HG03565 (cell line): ENCODE measurements around the gene MED28.
A peak's percentile ranks its signal among the peaks of the same experiment; 100 is the strongest.
"Not testable (repeated sequence)": the region's sequence is repeated elsewhere in the genome, so short reads cannot be mapped to it uniquely, and the experiment has no call there.

Experiments
- ATAC-seq: cut with Tn5 transposase; IDR thresholded peaks from one replicate; pipeline ENCODE4 v1.9.1; 2021; ENCODE audit warnings: mild to moderate bottlenecking, moderate library complexity; ENCODE audit not compliant: unreplicated experiment

The MED28 gene, protein sequence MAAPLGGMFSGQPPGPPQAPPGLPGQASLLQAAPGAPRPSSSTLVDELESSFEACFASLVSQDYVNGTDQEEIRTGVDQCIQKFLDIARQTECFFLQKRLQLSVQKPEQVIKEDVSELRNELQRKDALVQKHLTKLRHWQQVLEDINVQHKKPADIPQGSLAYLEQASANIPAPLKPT

DNA sequence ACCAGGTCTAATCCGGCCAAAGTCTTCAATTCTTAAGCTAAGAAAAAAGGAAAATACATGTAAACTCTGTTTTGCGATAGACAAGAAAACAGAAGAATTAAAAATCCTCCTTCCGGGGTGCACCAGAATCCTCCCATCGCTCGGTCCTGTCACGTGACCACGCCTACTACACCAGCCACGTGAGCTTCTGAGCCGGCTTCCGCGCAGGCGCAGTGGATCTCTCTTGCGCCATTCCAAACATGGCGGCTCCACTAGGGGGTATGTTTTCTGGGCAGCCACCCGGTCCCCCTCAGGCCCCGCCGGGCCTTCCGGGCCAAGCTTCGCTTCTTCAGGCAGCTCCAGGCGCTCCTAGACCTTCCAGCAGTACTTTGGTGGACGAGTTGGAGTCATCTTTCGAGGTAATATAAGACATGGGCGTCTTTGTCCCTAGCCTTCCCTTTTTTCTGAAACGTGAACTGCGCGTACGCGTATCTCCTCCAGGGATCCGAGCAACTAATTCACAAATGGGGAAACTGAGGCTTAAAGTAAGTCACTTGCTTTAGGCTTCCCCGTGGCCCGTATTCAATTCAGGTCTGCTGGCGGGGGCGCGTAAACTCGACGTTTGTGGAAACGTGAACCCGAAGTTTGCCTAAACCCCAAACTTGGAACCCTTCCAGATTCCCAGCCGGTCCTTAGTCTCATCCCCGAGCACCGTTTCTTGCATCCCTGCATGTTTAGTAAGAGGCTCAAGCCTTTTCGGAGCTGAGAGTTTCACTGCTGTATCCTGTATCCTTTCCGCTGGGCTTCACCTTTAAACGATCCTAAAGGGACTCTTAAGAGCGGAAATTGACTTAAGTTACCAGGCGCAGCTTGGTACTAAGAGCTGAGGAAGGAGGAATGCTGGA is at the start of gene MED28:
Gene MED28, plus strand, starts transcription at position 226 of the 884 bp plus-strand sequence. Its CDS starts 14 bp downstream, at position 240.
- peak; percentile 91 for ATAC-seq

DNA sequence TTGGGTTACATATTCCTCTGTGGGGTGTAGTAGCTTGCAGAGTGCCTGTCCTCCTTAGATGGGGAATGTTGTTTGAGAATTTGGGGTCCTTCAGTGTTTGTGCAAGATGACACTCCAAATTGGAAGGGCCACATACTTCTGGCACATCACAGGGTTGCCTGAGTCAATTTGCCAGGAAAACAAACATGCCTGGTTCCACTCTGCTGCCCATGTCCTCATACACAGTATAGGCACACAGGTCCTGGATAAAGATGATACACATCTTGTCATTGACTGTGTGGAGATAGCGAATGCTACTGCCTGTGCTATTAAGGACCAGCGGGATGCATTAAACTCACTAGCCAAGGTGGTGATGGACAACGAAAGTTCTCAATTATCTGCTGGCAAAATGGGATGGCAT is 48.6 kb upstream of the MED28 start:
- no peak for ATAC-seq

DNA sequence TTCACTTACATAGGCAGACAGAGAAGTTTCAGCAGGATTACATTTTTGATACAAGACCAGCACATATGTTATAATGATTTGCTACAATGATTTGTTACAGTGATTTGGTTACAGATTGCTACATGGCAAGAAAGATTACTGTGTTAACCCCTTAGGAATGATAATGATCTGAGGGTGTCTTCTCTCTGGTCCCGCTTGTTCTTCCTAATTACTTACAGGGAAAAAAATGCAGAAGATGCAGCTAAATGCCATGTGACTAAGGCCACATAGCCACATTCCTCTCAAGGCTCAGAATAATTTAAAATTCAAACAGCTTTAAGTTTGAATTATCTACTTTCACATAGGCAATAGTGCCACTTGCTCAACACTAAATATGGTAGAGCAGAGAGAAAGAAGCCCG is 47.2 kb upstream of the MED28 start:
- no peak for ATAC-seq

DNA sequence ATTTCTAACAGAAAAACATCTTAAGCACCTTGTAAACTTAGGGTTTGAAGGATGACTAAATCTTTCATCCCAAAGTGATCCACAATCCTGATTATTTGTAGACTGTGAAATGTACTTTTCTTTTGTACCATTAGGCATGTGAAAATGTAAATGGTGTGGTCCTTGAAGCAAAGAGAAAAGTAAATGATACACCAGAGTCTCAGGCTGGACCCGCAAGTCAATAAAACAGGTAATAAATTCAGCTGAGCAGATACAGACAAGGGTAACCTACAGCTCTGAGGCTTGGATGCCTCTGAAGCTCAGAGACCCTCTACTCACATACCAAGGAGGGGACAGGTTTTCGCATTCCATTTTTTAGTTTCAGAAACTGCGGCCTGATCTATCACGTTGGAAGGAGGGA is 40.2 kb upstream of the MED28 start:
- no peak for ATAC-seq

DNA sequence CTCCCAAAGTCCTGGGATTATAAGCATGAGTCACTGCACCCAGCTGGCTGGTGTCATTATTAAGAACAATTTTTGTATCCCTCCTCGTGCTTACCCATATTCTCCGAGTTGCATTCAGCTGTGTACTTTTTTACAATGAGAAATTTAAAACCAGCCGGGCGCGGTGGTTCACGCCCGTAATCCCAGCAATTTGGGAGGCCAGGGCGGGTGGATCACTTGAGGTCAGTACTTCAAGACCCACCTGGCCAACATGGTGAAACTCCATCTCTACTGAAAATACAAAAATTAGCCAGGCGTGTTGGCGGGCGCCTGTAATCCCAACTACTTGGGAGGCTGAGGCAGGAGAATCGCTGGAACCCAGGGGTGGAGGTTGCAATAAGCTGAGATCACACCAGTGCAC is 39.3 kb upstream of the MED28 start:
- ATAC-seq, result not testable (repeated sequence)

DNA sequence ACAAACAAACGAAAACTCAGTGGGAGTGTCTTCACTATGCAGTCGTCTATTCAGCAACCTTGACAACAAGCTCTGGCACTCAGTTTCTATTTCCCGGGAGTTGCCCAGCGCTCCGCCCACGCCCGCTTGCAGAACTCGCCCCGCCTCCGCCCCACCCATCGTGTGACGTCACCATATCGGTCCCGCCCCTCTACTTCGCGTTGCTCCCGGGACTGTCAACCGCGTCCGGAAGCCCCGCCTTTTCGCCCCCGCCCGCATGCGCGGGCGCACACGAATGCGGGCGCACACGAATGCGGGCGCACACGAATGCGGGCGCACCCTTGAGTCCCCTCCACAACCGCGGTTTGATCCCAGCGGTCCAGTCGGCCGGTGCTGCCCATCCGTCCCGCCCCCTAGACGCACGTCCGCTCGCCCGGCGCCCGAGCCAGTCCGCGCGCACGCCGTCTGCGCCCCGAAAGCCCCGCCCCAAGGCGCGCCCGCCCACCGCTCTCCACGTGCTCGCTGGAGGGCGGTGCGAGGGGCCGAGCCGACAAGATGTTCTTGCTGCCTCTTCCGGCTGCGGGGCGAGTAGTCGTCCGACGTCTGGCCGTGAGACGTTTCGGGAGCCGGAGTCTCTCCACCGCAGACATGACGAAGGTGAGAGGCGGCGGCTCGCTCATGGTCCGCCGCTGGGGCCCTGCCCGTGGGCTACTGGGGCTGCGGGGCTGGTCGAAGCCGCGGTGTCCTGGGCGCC is 37.3 kb upstream of the MED28 start, which contains the start of gene LAP3:
Gene LAP3, plus strand, starts transcription at position 267 of the 733 bp plus-strand sequence. Its CDS starts 268 bp downstream, at position 535.
- peak; percentile 80 for ATAC-seq

DNA sequence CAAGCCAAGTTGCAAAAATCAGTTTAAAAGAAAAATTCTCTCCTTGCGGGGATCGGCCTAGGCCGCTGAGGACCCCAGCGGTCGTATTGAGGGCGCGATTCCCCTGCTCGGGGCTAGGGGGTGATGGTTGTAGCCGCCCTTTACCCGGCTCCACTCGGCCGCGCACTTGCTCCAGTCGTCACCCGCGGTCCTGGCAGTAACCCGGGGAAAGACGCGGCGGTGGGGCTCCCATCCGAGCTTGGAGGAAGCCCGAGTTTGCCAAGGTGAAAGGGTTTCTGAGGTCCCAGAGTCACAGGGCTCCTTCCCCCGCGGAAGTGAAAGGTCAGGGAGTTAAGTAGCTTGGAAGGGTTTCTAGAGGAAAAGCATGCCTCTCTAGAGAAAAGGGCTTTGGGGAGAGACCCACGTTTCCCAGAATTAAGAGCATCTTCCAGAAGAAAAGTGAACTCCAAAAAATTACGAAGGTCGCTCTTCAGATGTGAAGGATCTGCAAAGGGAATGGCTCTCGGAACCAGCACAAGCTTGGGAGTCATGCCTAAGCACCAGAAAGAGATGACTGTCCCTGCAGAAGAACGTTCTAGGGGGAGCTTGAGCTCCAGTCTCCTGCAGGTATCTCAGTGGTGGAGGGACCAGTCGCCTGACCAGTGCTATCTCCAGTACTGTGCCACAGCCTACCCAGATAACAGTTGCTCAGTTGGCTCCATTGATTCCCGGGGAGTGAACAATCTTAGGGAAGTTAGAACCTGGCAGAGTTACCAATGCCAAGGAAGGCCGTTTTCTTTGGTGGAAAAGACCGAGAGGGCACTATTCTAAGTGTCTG is 36.6 kb upstream of the MED28 start:
- ATAC-seq, result no peak

DNA sequence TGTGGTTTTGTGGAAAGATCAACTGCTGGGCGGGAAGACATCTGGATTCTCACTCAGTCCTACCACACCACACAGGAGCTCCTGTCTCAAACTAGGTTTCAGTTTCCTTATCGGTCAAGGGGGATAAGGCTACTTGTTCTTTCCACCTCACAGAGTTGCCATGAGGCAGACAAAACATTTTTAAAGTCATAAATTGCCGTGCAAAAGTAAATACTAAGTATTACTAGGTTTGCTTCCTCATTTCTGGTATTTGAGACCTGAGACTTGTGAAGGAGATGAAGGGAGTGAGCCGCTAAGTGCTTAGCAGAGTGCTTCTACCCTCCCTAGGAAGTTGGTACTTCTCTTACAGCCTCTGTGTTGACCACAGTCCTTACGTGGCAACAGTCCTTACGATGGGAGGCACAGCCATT is 36.0 kb upstream of the MED28 start:
- peak; percentile 31 for ATAC-seq

DNA sequence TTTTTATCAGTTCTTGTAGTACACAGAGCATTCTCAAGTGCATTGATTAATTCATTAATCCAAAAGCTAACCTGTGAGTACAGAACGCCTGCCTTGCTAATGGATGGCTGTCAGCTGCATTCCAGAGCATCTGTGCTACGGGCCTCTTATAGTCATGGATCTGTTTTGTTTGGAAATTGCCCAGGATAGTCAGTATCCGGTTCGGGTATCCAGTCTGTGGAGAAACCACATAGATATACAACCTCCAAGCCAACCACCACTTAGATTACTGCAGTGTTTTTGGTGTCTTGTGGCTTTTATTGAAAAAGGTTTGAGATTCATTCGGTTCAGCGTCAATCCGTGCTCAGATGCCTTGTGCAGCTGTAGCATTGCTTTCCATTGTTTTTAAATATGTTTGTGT is 33.5 kb upstream of the MED28 start:
- ATAC-seq, result no peak

DNA sequence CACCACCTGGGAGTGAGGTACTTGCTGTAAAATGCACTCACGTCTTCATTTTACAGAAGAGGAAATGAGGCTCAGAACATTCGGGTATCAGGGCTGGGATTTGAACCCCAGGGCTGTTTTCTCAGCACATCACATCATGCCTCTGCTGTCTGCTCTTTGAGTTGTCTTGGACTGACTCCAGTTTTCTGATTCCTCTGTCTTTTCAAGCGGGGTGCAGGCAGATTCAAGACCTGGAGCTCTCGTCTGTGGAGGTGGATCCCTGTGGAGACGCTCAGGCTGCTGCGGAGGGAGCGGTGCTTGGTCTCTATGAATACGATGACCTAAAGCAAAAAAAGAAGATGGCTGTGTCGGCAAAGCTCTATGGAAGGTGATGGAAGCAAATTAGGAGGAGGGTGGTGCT is 31.2 kb upstream of the MED28 start:
- ATAC-seq, result no peak

DNA sequence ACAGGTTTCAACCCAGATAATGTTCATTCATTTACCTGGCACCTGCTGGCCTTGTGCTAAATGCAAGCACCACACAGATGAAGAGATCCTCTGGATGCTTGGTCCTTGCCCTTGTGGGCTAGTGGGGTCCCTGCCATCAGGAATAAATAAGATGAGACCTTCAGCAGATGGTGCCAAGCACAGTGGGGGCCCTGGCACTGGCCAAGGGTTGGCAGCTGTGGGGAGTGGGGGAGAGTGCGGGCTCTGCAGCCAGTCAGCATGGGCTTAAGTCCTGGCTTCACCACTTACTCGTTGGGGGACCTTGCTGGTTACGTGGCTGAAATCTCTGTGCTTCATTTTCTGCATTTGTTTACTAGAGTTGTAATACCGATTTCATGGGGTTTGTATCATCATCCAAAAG is 30.5 kb upstream of the MED28 start:
- no peak for ATAC-seq

DNA sequence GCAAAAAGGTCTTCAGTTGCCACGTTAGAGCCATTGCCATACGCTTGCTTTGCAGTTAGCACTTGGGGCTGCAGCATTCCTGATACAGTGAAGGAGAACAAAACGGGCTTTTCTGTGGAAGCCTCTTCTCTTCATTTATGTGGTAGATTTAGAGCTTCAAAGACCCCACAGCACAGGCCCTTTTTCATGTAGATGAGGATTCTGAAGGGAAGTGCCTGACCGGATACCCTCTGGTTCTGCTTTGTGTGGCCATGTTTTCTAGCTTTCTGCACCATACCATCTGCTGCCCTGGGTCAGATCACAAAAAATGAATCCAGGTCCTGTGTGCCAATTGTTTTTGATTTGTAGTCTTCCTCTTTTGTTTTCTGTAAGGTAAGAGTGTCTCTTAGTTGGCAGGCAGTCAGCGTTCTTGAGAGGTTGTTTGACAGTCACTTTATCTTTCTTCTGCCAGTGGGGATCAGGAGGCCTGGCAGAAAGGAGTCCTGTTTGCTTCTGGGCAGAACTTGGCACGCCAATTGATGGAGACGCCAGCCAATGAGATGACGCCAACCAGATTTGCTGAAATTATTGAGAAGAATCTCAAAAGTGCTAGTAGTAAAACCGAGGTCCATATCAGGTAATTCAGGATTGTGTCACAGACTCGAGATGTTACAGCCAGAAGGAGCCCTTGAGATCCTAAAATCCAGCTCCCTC is 29.8 kb upstream of the MED28 start:
- no peak for ATAC-seq

DNA sequence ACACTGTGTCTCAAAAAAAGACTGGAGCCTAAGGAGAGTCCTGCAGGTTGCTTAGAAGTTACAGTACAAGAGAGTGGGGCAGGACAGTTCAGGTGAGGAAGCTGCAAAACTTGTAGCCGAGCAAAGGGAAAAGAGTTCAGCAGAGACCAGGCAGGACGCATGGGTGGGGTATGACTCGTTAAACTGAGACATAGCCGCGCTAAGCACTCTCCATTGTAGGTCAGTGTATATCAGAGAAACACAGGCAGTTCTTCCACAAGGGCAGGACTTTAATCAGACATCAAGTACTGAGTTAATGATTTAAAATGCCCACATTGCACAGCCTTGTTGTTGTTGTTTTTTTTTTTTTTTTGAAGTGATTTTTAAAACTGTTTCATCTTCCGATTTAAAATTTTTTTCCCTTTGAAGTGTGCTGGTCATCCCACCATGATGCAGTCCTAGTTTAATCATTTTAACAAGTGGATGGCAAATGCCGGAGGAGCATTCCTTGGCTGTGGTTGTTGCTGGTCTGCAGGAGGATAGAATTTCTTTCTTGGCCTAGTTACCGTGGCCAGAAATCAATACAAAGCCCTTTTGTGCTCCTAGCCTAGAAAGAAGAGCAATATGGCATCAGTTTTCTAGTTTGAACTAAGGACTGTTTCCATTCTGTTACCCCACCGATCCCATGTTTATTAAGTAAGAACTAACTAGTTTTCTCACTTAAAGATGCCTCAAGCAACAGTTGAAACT is 27.2 kb upstream of the MED28 start:
- no peak for ATAC-seq

DNA sequence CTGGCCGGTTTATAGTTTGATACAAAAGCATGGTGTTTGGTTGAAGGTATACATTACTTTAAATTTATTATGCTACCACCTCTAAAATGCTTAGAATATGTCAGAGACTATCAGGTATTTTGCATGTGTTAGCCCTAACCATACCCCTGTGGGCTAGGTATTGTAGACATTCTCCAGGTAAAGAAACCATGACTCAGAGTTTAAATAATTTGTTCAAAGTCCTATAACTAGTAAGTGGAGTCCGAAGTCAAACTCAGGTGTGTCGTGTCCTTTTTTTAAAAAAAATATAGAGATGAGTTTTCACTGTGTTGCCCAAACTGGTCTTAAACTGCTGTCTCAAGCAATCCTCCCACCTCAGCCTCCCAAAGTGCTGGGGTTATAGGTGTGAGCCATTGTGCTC is 25.1 kb upstream of the MED28 start:
- ATAC-seq, result no peak

DNA sequence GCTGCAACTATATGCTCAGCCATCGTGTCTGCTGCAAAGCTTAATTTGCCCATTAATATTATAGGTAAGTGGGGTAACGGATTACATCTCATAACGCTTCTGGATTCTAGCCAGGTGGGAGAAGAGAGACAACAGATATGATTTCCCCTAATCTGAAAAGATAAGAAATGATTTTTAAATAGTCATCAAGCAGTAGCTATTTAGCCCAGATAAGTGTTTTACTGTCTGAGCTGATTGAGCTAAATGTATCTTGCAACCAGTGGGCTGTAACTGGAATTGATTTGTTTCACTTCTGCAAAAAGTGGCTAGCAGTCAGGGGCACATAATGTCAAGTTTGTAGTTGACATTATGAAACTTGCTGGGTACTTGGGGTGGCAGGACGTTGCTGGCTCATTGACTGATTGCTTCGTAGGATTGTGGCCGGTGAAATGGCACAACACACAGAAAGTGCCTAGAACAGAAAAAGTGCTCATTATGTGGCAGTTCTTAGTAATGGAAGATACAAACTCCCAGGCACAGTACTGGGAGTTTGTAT is 18.9 kb upstream of the MED28 start:
- peak; percentile 79 for ATAC-seq

DNA sequence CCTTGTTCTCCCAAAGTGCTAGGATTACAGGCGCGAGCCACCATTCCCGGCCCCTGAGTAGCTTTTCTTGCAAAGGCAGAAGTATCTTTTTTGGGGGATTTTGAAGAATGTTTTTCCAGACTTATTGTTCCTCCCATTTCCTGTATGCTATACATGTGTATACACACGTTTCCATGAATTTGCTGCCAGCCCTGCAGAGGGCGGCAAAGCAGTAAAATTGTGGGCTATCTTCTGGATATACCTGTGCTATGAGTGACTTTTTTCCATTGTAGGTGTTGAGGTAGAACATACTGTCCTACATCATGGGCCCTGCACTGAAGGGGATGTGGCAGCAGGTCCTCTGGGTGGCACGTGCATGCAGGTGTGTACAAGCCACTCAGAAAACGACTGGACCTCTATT is 16.9 kb upstream of the MED28 start:
- ATAC-seq, result no peak

DNA sequence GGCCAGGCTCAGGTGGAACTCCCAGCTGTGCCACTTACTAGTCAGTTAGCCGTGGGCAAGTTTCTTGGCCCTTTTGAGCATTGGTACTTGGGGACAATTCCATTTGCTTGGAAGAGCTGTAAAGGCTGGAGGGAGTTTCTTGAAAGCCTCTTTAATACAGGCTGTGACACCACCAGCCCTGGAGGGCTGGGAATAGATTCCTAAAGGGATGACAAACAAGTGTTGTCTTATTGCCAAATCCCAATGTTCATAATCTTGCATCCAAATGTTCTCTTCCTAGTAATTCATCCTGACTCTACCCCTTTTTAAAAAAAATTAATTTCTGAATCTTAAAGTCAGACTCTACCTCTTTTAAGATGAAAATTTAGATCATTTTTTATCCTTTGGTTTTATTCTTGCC is 14.6 kb upstream of the MED28 start:
- no peak for ATAC-seq

DNA sequence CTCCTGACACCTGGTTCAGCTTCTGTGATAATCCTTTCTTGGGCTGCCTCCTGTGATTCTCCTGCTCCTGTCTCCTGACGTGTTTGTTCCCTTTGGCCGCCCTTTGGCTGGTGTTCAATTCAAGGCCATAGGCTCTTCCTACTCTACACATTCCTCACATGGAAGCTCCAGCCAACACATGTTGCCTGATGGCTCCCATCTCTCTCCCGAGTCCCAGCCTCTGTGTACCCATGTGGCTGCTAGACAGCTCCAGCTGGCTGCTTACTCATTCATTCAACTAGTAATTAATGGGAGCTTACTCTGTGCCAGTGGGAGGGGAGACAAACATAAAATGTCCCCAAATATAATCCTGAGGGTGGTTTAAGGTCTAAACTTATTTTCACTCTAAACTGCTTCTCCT is 9.2 kb upstream of the MED28 start:
- no peak for ATAC-seq

DNA sequence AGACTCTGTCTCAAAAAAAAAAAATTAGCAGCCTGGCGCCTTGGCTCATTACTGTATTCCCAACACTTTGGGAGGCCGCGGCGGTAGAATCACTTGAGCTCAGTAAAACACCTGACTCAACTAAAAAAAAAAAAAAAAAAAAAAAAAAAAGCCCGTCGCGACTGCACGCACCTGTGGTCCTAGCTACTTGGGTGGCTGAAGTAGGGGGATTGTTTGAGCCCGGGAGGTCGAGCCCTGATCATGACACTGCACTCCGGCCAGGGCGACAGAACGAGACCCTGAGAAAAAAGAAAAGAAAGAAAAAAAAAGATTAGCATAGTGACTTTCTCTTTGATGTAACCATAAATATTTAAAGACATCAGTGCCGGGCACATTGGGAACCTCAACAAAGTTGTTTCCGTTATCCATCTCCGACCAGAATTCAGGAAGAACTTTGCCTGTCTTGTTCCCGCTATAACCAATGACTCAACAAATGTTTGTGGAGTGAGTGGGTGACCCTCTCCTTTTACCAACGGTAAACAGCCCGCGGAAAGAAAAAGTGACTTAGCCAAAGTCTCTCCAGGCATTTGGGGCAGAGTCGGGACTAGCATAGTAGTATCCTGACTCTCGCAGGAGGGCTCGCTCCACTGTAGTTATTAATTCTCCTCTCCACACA is 553 bp upstream of the MED28 start:
- ATAC-seq, result peak; percentile 34
